HCT116 (cell line): ENCODE measurements around the gene ACTN1. TPM values are rescaled to one million over a fixed set of nuclear protein-coding genes. Genes with fewer than 3 reads are reported as not detected.

ENCODE experiments used
- ATAC-seq: fragments of 200-7000 bp; cut with Tn5 transposase; 2 replicates; pipeline ENCODE4 v1.9.1; 2020; ENCODE audit warnings: mild to moderate bottlenecking, moderate library complexity
- BruUV-seq: library from RNA; stranded (reverse); fragments of 400-500 nt; replicated peaks from 2 replicates; lab custom pipeline; 2021; lab: Mats Ljungman, UMichigan
- CTCF ChIA-PET: fragments of 300-600 bp; sonication (Branson Sonifier 250); formaldehyde crosslinking; loops from one replicate; lab custom pipeline; 2021; ENCODE audit warnings: antibody characterized with exemption; lab: Charles Lee
- POLR2A ChIA-PET: fragments of 300-600, 350-600 bp; sonication (Branson Sonifier 250); formaldehyde crosslinking; loops from one replicate; lab custom pipeline; 2021; ENCODE audit warnings: antibody characterized with exemption; lab: Charles Lee
- RAD21 ChIA-PET, 2 experiments: fragments of 300-600 bp; sonication (Branson Sonifier 250); formaldehyde crosslinking; loops; one replicate each; lab custom pipeline; 2023; ENCODE audit warnings: low total read pairs in 2 of 2; ENCODE audit not compliant: uncharacterized antibody in 2 of 2, unreplicated experiment in 2 of 2, low non-redundant PET in 1 of 2; lab: Charles Lee
- DNase-seq: peaks from one replicate; pipeline ENCODE4 v3.0.0-alpha.2; 2010; ENCODE audit warnings: low read depth, low spot score
- H2AFZ ChIP-seq: fragments of 200-600 bp; shearing (Covaris generic), sonication (generic); 2 replicates; pipeline ENCODE4 v1.6.1; 2017; ENCODE audit warnings: low read depth, mixed run types, mixed read lengths, antibody characterized with exemption, low read length; ENCODE audit not compliant: poor library complexity, severe bottlenecking
- H3K27ac ChIP-seq: 2 replicates; pipeline ENCODE4 v1.5.1; 2012; ENCODE audit warnings: low read depth, low read length
- H3K27me3 ChIP-seq: fragments of 200-600 bp; sonication (generic); 2 replicates; pipeline ENCODE4 v1.6.1; 2016; ENCODE audit warnings: mixed run types, low read length, mixed read lengths; ENCODE audit not compliant: insufficient read depth
- H3K36me3 ChIP-seq, 2 experiments: fragments of 200-500 bp in 1 of 2; fragments of 200-600 bp in 1 of 2; sonication (Bioruptor generic) in 1 of 2; sonication (generic) in 1 of 2; 2 replicates each; pipeline versions ENCODE4 v1.5.1 to v1.6.1; 2014 to 2016; ENCODE audit warnings: low read length in 2 of 2, inconsistent platforms in 1 of 2, mixed read lengths in 1 of 2, mixed run types in 1 of 2; ENCODE audit not compliant: insufficient read depth in 2 of 2, control insufficient read depth in 1 of 2
- H3K4me1 ChIP-seq, 2 experiments: fragments of 200-600 bp in 1 of 2; sonication (generic) in 1 of 2; 2 replicates each; pipeline versions ENCODE4 v1.5.1 to v1.6.1; 2012 to 2017; ENCODE audit warnings: low read length in 2 of 2, inconsistent platforms in 1 of 2, mild to moderate bottlenecking in 1 of 2, mixed read lengths in 1 of 2, mixed run types in 1 of 2, moderate library complexity in 1 of 2; ENCODE audit not compliant: insufficient read depth in 2 of 2, control insufficient read depth in 1 of 2
- H3K4me2 ChIP-seq: fragments of 200-600 bp; sonication (generic); 2 replicates; pipeline ENCODE4 v1.6.1; 2017; ENCODE audit warnings: mixed run types, low read length, mixed read lengths
- H3K4me3 ChIP-seq, 2 experiments: fragments of 200-600 bp in 1 of 2; sonication (generic) in 1 of 2; replicated peaks in 1 of 2; 2 replicates each; pipeline ENCODE4 v1.5.1; 2011 to 2016; ENCODE audit warnings: low read length in 2 of 2, control low read depth in 1 of 2, low read depth in 1 of 2, mild to moderate bottlenecking in 1 of 2, mixed read lengths in 1 of 2, mixed run types in 1 of 2
- H3K79me2 ChIP-seq: fragments of 200-600 bp; sonication (generic); 2 replicates; pipeline ENCODE4 v1.6.1; 2017; ENCODE audit warnings: mild to moderate bottlenecking, mixed run types, low read length, moderate library complexity, mixed read lengths; ENCODE audit not compliant: insufficient read depth
- H3K9ac ChIP-seq: fragments of 200-600 bp; sonication (generic); 2 replicates; pipeline ENCODE4 v1.6.1; 2016; ENCODE audit warnings: low read length, mixed read lengths
- H3K9me2 ChIP-seq: fragments of 200-600 bp; sonication (generic), shearing (Covaris generic); 2 replicates; pipeline ENCODE4 v1.6.1; 2017; ENCODE audit warnings: mixed run types, mild to moderate bottlenecking, moderate library complexity; ENCODE audit not compliant: insufficient read depth
- H3K9me3 ChIP-seq, 2 experiments: fragments of 200-500 bp in 1 of 2; fragments of 200-600 bp in 1 of 2; sonication (Bioruptor generic) in 1 of 2; sonication (generic) in 1 of 2; 2 replicates each; pipeline ENCODE4 v1.6.1; 2014 to 2017; ENCODE audit warnings: low read length in 2 of 2, mixed read lengths in 2 of 2, inconsistent platforms in 1 of 2, low read depth in 1 of 2, mild to moderate bottlenecking in 1 of 2, mixed run types in 1 of 2, moderate library complexity in 1 of 2; ENCODE audit not compliant: control insufficient read depth in 1 of 2, insufficient read depth in 1 of 2
- H4K20me1 ChIP-seq: fragments of 200-600 bp; sonication (generic), shearing (Covaris generic); 2 replicates; pipeline ENCODE4 v1.6.1; 2017; ENCODE audit warnings: mixed run types, mild to moderate bottlenecking, moderate library complexity; ENCODE audit not compliant: insufficient read depth
- CBX3 ChIP-seq: IDR thresholded peaks from 2 replicates; pipeline ENCODE4 v1.6.1; 2012; ENCODE audit warnings: low read depth
- CTCF ChIP-seq, 3 experiments: fragments of 200-600 bp in 1 of 3; sonication (generic) in 1 of 3; IDR thresholded peaks in 2 of 3; conservative IDR thresholded peaks in 1 of 3; 2 replicates each; pipeline ENCODE4 v1.5.1; 2012 to 2017; ENCODE audit warnings: low read depth in 2 of 3, low read length in 2 of 3, antibody characterized with exemption in 1 of 3, borderline replicate concordance in 1 of 3, control low read depth in 1 of 3, mild to moderate bottlenecking in 1 of 3, mixed read lengths in 1 of 3, mixed run types in 1 of 3, moderate library complexity in 1 of 3; ENCODE audit not compliant: insufficient read depth in 1 of 3
- EGR1 ChIP-seq: IDR thresholded peaks from 2 replicates; pipeline ENCODE4 v1.6.1; 2012; ENCODE audit warnings: low read depth
- ELF1 ChIP-seq: IDR thresholded peaks from 2 replicates; pipeline ENCODE4 v1.6.1; 2012; ENCODE audit warnings: low read depth, borderline replicate concordance
- EZH2 ChIP-seq: fragments of 200-600 bp; sonication (generic); IDR thresholded peaks from 2 replicates; pipeline ENCODE4 v1.6.1; 2017; ENCODE audit warnings: antibody characterized with exemption, mixed run types
- EZH2phosphoT487 ChIP-seq: fragments of 200-600 bp; IDR thresholded peaks from 2 replicates; pipeline ENCODE4 v1.6.1; 2018; ENCODE audit warnings: antibody characterized with exemption, borderline replicate concordance
- FOSL1 ChIP-seq: IDR thresholded peaks from 2 replicates; pipeline ENCODE4 v1.6.1; 2012; ENCODE audit warnings: low read depth
- JUND ChIP-seq: IDR thresholded peaks from 2 replicates; pipeline ENCODE4 v1.6.1; 2012
- POLR2A ChIP-seq: IDR thresholded peaks from 2 replicates; pipeline ENCODE4 v1.7.0; 2011; ENCODE audit warnings: borderline replicate concordance; ENCODE audit not compliant: insufficient read depth, insufficient read length; ENCODE audit errors: extremely low read depth
- RAD21 ChIP-seq: IDR thresholded peaks from 2 replicates; pipeline ENCODE4 v1.6.1; 2012; ENCODE audit warnings: low read depth, mild to moderate bottlenecking
- SIN3A ChIP-seq: IDR thresholded peaks from 2 replicates; pipeline ENCODE4 v1.6.1; 2012; ENCODE audit warnings: low read depth
- SRF ChIP-seq: IDR thresholded peaks from 2 replicates; pipeline ENCODE4 v1.6.1; 2012; ENCODE audit warnings: low read depth
- YY1 ChIP-seq: IDR thresholded peaks from 2 replicates; pipeline ENCODE4 v1.6.1; 2011; ENCODE audit warnings: low read length, low read depth, moderate library complexity, mild to moderate bottlenecking; ENCODE audit not compliant: insufficient replicate concordance; ENCODE audit errors: extremely low read depth
- ZFX ChIP-seq: fragments of 450-650 bp; IDR thresholded peaks from 2 replicates; pipeline ENCODE4 v1.6.1; 2017
- ZNF274 ChIP-seq: fragments of 200-500 bp; sonication (Bioruptor generic); IDR thresholded peaks from 2 replicates; pipeline ENCODE4 v1.6.1; 2014; ENCODE audit warnings: mild to moderate bottlenecking, low read depth, low read length, inconsistent platforms
- intact Hi-C: fragments of 100-400 bp; cut with micrococcal nuclease; formaldehyde crosslinking; loops from 2 replicates; pipeline ENCODE4 v1.10.0; 2022
- total RNA-seq: library from RNA; stranded (reverse); gene quantifications from one replicate; pipeline ENCODE4 v1.2.1, GENCODE V29; 2021; ENCODE audit not compliant: unreplicated experiment
- TF ChIP-seq, protein P1 (sequence below): IDR thresholded peaks from 2 replicates; pipeline ENCODE4 v1.6.1; 2012
- TF ChIP-seq, protein P2 (sequence below): IDR thresholded peaks from 2 replicates; pipeline ENCODE4 v1.6.1; 2012
- TF ChIP-seq, protein P3 (sequence below): IDR thresholded peaks from 2 replicates; pipeline ENCODE4 v1.6.1; 2011; ENCODE audit warnings: mild to moderate bottlenecking, low read length, moderate library complexity; ENCODE audit not compliant: insufficient replicate concordance; ENCODE audit errors: extremely low read depth

The ACTN1 gene
- total RNA-seq, 1 experiment from 2014 or later, result 123 TPM

DNA sequence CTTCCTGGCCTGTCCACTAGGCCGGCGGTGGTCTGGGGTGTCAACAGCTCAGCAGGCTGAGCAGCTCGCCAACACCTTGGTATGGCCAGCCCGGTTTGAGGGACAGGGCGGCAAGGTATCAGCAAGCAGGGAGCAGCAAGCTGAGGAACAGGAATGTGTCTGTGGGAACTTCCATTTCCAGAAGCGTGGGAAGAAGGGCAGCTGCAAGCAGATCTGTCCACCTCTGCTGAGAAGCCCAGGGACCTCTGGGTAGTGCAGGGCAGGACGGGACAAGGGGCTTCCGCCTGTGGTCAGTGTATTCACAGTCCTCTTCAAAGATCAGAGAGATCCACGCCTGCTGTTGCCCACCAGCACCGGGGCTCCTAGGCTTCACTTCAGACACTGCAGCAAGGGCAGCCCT lies 36.0 kb downstream of the ACTN1 start:
- H3K4me2 ChIP-seq, result no peak overlapping the region
- ChIA-PET CTCF (no interaction called here), POLR2A (no interaction called here), RAD21 (no interaction called here)
- no peaks in the 10 kb centered on the region for H3K9me3 ChIP-seq
- no peak overlapping the region for H2AFZ ChIP-seq
- H3K9ac ChIP-seq, result no peak overlapping the region
- H3K36me3 ChIP-seq, result no peaks in the 10 kb centered on the region; a peak in 1 of 4 replicates
- peaks cover 40 to 81% of the 10 kb centered on the region in 2 experiments for H3K4me1 ChIP-seq
- DNase-seq (no peak), ATAC-seq (no peak)
- peaks cover 4% of the 10 kb centered on the region; the same call in 1 of the 2 replicates for H4K20me1 ChIP-seq
- no peak overlapping the region for H3K4me3 ChIP-seq
- intact Hi-C loops, result no loop called here
- H3K27me3 ChIP-seq, result no peaks in the 10 kb centered on the region
- no peak overlapping the region for H3K27ac ChIP-seq
- TF ChIP-seq ELF1 (no peak), POLR2A (no peak), ZNF274 (no peak), CTCF (IDR thresholded peaks at IDR 0.05 in 2 of 3, conservative IDR thresholded peaks at IDR 0.05 in 1 of 3; ENCODE audit: borderline replicate concordance in 1 of 3, insufficient read depth in 1 of 3, low read depth in 2 of 3, low read length in 2 of 3) (no peak), RAD21 (no peak), FOSL1 (no peak), EZH2phosphoT487 (no peak), ZFX (no peak), JUND (no peak), SIN3A (no peak), CBX3 (no peak), YY1 (no peak), SRF (no peak), EZH2 (no peak), EGR1 (no peak)
- TF ChIP-seq, protein P1, sequence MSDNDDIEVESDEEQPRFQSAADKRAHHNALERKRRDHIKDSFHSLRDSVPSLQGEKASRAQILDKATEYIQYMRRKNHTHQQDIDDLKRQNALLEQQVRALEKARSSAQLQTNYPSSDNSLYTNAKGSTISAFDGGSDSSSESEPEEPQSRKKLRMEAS, result no peak
- TF ChIP-seq, protein P2, sequence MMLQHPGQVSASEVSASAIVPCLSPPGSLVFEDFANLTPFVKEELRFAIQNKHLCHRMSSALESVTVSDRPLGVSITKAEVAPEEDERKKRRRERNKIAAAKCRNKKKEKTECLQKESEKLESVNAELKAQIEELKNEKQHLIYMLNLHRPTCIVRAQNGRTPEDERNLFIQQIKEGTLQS, result no peak
- TF ChIP-seq, protein P3, sequence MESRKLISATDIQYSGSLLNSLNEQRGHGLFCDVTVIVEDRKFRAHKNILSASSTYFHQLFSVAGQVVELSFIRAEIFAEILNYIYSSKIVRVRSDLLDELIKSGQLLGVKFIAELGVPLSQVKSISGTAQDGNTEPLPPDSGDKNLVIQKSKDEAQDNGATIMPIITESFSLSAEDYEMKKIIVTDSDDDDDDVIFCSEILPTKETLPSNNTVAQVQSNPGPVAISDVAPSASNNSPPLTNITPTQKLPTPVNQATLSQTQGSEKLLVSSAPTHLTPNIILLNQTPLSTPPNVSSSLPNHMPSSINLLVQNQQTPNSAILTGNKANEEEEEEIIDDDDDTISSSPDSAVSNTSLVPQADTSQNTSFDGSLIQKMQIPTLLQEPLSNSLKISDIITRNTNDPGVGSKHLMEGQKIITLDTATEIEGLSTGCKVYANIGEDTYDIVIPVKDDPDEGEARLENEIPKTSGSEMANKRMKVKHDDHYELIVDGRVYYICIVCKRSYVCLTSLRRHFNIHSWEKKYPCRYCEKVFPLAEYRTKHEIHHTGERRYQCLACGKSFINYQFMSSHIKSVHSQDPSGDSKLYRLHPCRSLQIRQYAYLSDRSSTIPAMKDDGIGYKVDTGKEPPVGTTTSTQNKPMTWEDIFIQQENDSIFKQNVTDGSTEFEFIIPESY, result no peak
- H3K9me2 ChIP-seq, result no peaks in the 10 kb centered on the region
- no TSS peak for BruUV-seq
- peaks cover 98% of the 10 kb centered on the region for H3K79me2 ChIP-seq
